ENCODE results near the gene PTPRT. TPM values are rescaled to one million over a fixed set of nuclear protein-coding genes. Genes with fewer than 3 reads are reported as not detected.

PTPRT gene
- polyA plus RNA-seq, 1 of the 3 experiments (the other 2 are of a cell fraction) = not detected

DNA sequence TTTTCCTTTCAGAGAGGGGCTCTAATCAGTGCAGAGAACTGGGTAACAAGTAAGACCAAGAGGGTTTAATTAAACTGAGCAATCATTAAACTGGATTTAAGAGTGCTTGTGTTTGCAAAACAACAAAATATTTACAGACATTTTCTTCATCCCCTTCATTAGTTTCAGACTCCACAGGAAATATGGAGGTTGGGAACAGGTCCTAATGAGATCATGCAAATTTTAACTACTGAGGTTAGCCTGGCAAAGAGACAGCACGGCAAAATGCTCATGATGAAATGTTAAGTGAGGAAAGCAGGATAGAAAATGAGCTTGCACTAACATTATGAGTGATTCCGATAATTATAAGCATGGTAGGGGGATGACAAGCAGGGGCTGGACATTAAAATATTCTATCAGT lies 268.9 kb downstream of the PTPRT start:
- no peak for TF ChIP-seq TCF12 (IDR thresholded peaks at IDR 0.05)
- TF ChIP-seq FOXM1 (IDR thresholded peaks at IDR 0.05; ENCODE audit: low read depth) = no peak
- no peak for TF ChIP-seq SMC3 (IDR thresholded peaks at IDR 0.05; ENCODE audit: low read depth, low read length)
- TF ChIP-seq, protein P1, sequence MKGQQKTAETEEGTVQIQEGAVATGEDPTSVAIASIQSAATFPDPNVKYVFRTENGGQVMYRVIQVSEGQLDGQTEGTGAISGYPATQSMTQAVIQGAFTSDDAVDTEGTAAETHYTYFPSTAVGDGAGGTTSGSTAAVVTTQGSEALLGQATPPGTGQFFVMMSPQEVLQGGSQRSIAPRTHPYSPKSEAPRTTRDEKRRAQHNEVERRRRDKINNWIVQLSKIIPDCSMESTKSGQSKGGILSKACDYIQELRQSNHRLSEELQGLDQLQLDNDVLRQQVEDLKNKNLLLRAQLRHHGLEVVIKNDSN (IDR thresholded peaks at IDR 0.05; ENCODE audit: borderline replicate concordance, low read depth) = no peak
- no peak for TF ChIP-seq NFIC (IDR thresholded peaks at IDR 0.05; ENCODE audit: borderline replicate concordance)
- no peak for TF ChIP-seq CHD2 (IDR thresholded peaks at IDR 0.05; ENCODE audit: low read length, partially characterized antibody)
- TF ChIP-seq GABPA (IDR thresholded peaks at IDR 0.05; ENCODE audit: low read depth) = no peak
- POLR2A ChIA-PET = no interaction called here

DNA sequence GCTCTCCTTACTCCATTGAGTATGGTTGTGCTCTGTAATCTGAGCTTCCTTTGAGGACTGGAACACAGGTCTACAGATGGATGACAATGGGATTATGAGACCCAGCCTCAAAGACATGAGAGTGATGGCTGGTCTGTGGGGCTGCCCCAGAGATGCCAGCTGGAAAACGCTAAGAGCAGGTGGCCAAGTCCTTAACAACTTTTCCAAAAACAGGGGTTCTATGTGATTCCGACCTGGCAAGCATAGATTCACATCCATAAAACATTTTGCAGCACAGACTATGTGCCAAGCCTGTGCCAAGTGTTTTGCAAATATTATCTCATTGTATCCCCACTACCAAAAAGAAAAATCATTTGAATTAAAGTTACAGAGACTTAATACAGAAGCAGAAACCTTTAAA lies 270.4 kb downstream of the PTPRT start:
- TF ChIP-seq RFX5 (IDR thresholded peaks at IDR 0.05; ENCODE audit: low read length) = no peak
- no peak for TF ChIP-seq SIN3A (IDR thresholded peaks at IDR 0.05; ENCODE audit: borderline replicate concordance, low read depth, low read length)
- no peak for TF ChIP-seq EZH2phosphoT487 (IDR thresholded peaks at IDR 0.05; ENCODE audit: borderline replicate concordance, low read depth)
- TF ChIP-seq SMC3 (IDR thresholded peaks at IDR 0.05; ENCODE audit: low read depth, low read length) = no peak
- no peaks in the 10 kb centered on the region; a peak in 1 of 4 replicates for H3K4me1 ChIP-seq (ENCODE audit: control insufficient read depth in 1 of 2, insufficient read depth in 2 of 2, low read depth in 1 of 2, low read length in 1 of 2)
- H3K4me3 ChIP-seq (ENCODE audit: low read depth in 2 of 2, low read length in 1 of 2) = no peak overlapping the region
- no peaks in the 10 kb centered on the region for H3K27me3 ChIP-seq (ENCODE audit: insufficient read depth)
- ChIA-PET CTCF (no interaction called here), POLR2A (no interaction called here)
- WGBS (ENCODE audit: low lambda C conversion rate) = 6% methylated on average over 2 of the region's 2 CpGs
- no peak overlapping the region for H3K4me2 ChIP-seq
- H2AFZ ChIP-seq (ENCODE audit: low read depth) = no peak overlapping the region
- no peak overlapping the region for H3K9ac ChIP-seq
- no peaks in the 10 kb centered on the region for H3K36me3 ChIP-seq (replicated peaks in 1 of 2; ENCODE audit: control insufficient read depth in 1 of 2, insufficient read depth in 2 of 2, low read length in 1 of 2)
- no peaks in the 10 kb centered on the region for H4K20me1 ChIP-seq (ENCODE audit: insufficient read depth)
- H3K79me2 ChIP-seq (ENCODE audit: insufficient read depth) = no peaks in the 10 kb centered on the region
- no peaks in the 10 kb centered on the region for H3F3A ChIP-seq (replicated peaks; ENCODE audit: insufficient read depth)
- no peaks in the 10 kb centered on the region for H3K9me3 ChIP-seq
- no peaks in the 10 kb centered on the region for H3K9me2 ChIP-seq
- H3K27ac ChIP-seq (ENCODE audit: low read depth in 2 of 2, low read length in 1 of 2) = no peak overlapping the region
- no peak for DNase-seq

More for the DNA sequence above, 268.9 kb downstream of the PTPRT start:
- H3F3A ChIP-seq (replicated peaks; ENCODE audit: insufficient read depth) = no peaks in the 10 kb centered on the region
- H3K27ac ChIP-seq (ENCODE audit: low read depth in 2 of 2, low read length in 1 of 2) = no peak overlapping the region
- H3K9me3 ChIP-seq = no peaks in the 10 kb centered on the region
- no peak overlapping the region for H3K9ac ChIP-seq
- no peaks in the 10 kb centered on the region for H3K27me3 ChIP-seq (ENCODE audit: insufficient read depth)
- 31% methylated on average over 2 of the region's 2 CpGs for WGBS (ENCODE audit: low lambda C conversion rate)
- no peaks in the 10 kb centered on the region for H3K79me2 ChIP-seq (ENCODE audit: insufficient read depth)
- no peak overlapping the region for H2AFZ ChIP-seq (ENCODE audit: low read depth)
- no peaks in the 10 kb centered on the region; a peak in 1 of 4 replicates for H3K4me1 ChIP-seq (ENCODE audit: control insufficient read depth in 1 of 2, insufficient read depth in 2 of 2, low read depth in 1 of 2, low read length in 1 of 2)
- no peaks in the 10 kb centered on the region for H4K20me1 ChIP-seq (ENCODE audit: insufficient read depth)
- H3K36me3 ChIP-seq (replicated peaks in 1 of 2; ENCODE audit: control insufficient read depth in 1 of 2, insufficient read depth in 2 of 2, low read length in 1 of 2) = no peaks in the 10 kb centered on the region
- H3K4me3 ChIP-seq (ENCODE audit: low read depth in 2 of 2, low read length in 1 of 2) = no peak overlapping the region
- no peak overlapping the region for H3K4me2 ChIP-seq
- DNase-seq = no peak
- CTCF ChIA-PET = no interaction called here
- H3K9me2 ChIP-seq = no peaks in the 10 kb centered on the region

DNA sequence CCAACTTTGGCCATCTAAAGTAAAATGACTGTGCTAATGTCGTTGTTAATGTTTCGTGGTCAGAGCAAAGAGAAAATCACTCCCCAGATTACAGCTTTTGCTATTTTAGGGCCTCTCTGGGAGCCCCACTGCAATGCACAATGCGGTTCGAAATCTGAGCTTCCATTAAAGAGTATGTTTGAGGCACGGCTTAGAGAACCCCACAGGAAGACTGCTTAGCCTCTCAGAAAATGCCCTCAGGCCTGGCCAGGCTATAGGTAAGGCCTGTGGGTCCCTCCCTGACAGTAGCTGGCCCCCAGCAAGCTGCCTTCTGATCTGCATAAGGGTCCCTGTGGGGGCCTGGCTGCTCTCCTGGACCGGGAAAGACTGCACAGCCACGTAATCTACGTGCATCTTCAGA lies 274.6 kb downstream of the PTPRT start:
- Histone ChIP-seq H3K4me2 (no peak overlapping the region), H3F3A (replicated peaks; ENCODE audit: insufficient read depth) (no peaks in the 10 kb centered on the region), H3K4me3 (ENCODE audit: low read depth in 2 of 2, low read length in 1 of 2) (no peak overlapping the region), H3K9ac (no peak overlapping the region), H3K79me2 (ENCODE audit: insufficient read depth) (no peaks in the 10 kb centered on the region), H4K20me1 (ENCODE audit: insufficient read depth) (no peaks in the 10 kb centered on the region), H3K27me3 (ENCODE audit: insufficient read depth) (no peaks in the 10 kb centered on the region), H3K4me1 (ENCODE audit: control insufficient read depth in 1 of 2, insufficient read depth in 2 of 2, low read depth in 1 of 2, low read length in 1 of 2) (no peaks in the 10 kb centered on the region), H2AFZ (ENCODE audit: low read depth) (no peak overlapping the region), H3K36me3 (replicated peaks in 1 of 2; ENCODE audit: control insufficient read depth in 1 of 2, insufficient read depth in 2 of 2, low read length in 1 of 2) (no peaks in the 10 kb centered on the region), H3K9me2 (no peaks in the 10 kb centered on the region), H3K9me3 (no peaks in the 10 kb centered on the region), H3K27ac (ENCODE audit: low read depth in 2 of 2, low read length in 1 of 2) (no peak overlapping the region)
- POLR2A ChIA-PET = no interaction called here
- 38% methylated on average over 6 of the region's 8 CpGs for WGBS (ENCODE audit: low lambda C conversion rate)
- DNase-seq = no peak
- CTCF ChIA-PET = no interaction called here
- TF ChIP-seq, protein P2, sequence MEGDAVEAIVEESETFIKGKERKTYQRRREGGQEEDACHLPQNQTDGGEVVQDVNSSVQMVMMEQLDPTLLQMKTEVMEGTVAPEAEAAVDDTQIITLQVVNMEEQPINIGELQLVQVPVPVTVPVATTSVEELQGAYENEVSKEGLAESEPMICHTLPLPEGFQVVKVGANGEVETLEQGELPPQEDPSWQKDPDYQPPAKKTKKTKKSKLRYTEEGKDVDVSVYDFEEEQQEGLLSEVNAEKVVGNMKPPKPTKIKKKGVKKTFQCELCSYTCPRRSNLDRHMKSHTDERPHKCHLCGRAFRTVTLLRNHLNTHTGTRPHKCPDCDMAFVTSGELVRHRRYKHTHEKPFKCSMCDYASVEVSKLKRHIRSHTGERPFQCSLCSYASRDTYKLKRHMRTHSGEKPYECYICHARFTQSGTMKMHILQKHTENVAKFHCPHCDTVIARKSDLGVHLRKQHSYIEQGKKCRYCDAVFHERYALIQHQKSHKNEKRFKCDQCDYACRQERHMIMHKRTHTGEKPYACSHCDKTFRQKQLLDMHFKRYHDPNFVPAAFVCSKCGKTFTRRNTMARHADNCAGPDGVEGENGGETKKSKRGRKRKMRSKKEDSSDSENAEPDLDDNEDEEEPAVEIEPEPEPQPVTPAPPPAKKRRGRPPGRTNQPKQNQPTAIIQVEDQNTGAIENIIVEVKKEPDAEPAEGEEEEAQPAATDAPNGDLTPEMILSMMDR (IDR thresholded peaks at IDR 0.05) = no peak
- no peak for TF ChIP-seq GATA2 (CRISPR knock-in tag; IDR thresholded peaks at IDR 0.05)
- no peak for TF ChIP-seq SIN3A (IDR thresholded peaks at IDR 0.05; ENCODE audit: borderline replicate concordance, low read depth, low read length)
- no peak for TF ChIP-seq MXI1 (IDR thresholded peaks at IDR 0.05; ENCODE audit: low read depth, low read length)
- TF ChIP-seq, protein P1 (IDR thresholded peaks at IDR 0.05; ENCODE audit: borderline replicate concordance, low read depth) = no peak
- TF ChIP-seq YY1 (IDR thresholded peaks at IDR 0.05; ENCODE audit: low read depth) = no peak
- no peak for TF ChIP-seq EP300 (IDR thresholded peaks at IDR 0.05; ENCODE audit: borderline replicate concordance in 1 of 2, low read depth in 1 of 2, low read length in 1 of 2)
- TF ChIP-seq TCF12 (IDR thresholded peaks at IDR 0.05) = no peak
- TF ChIP-seq RFX5 (IDR thresholded peaks at IDR 0.05; ENCODE audit: low read length) = no peak
- no peak for TF ChIP-seq TAF1 (IDR thresholded peaks at IDR 0.05; ENCODE audit: borderline replicate concordance, low read depth, low read length)
- no peak for TF ChIP-seq RXRA (IDR thresholded peaks at IDR 0.05; ENCODE audit: borderline replicate concordance, low read depth)
- no peak for TF ChIP-seq SMC3 (IDR thresholded peaks at IDR 0.05; ENCODE audit: low read depth, low read length)

Data from SK-N-SH (cell line).